GF-D8 (cell line): ENCODE data around the gene UQCRQ.

Experiments
- DNase-seq: peaks from one replicate; lab custom pipeline; 2025; lab: John Stamatoyannopoulos, UW

The UQCRQ gene

DNA sequence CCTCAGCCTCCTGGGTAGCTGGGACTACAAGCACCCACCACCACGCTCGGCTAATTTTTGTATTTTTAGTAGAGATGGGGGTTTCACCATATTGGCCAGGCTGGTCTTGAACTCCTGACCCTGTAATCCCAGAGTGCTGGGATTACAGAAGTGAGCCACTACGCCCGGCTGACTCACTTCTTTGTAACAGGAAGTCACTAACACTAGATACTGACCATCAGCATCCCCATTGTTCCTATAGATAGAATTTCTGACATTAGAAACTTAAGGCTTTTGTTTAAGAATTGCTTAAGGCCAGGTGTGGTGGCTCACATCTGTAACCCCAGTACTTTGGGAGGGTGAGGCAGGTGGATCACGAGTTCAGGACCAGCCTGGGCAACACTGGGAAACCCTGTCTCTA is 49.2 kb downstream of the UQCRQ start:
- DNase-seq: no peak

DNA sequence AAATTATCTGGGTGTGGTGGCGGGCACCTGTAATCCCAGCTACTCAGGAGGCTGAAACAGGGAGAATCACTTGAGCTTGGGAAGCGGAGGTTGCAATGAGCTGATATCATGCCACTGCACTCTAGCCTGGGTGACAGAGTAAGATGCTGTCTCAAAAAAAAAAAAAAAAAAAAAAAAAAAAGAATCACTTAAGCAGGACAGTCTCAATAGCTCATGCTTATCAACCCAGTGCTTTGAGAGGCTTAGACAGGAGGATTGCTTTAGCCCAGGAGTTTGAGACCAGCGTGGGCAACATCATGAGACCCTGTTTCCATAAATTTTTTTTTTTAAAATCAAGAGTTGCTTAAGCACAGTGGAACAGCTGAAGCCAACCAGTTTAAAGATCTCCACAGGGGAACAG is 49.6 kb downstream of the UQCRQ start:
- DNase-seq: no peak
